ENCODE data around the gene PARP4.
"Not testable (repeated sequence)": the region's sequence is repeated elsewhere in the genome, so short reads cannot be mapped to it uniquely, and the experiment has no call there.

DNA sequence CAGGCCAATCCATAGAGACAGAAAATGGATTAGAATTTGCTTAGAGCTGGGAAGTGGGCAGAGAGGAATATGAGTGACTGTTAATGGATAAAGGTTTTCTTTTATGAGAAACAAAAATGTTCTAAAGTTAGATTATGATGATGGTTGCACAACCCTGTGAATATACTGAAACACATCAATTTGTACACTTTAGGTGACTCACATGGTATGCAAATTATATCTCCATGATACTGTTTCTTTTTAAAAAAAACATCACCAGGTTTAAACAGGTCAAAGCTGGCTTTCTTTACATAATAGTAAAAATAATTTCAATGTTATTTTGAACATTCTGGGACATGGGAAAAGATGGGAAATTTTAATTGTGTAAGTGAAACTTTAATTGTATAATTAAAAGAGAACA is 131.7 kb downstream of the PARP4 start:
- TF ChIP-seq HDAC2 (IDR thresholded peaks at IDR 0.05) = not testable (repeated sequence)
- TF ChIP-seq, protein P1, sequence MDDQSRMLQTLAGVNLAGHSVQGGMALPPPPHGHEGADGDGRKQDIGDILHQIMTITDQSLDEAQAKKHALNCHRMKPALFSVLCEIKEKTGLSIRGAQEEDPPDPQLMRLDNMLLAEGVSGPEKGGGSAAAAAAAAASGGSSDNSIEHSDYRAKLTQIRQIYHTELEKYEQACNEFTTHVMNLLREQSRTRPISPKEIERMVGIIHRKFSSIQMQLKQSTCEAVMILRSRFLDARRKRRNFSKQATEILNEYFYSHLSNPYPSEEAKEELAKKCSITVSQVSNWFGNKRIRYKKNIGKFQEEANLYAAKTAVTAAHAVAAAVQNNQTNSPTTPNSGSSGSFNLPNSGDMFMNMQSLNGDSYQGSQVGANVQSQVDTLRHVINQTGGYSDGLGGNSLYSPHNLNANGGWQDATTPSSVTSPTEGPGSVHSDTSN (IDR thresholded peaks at IDR 0.05) = not testable (repeated sequence)

All from A549 (cell line).